Tibial nerve (tissue), 4 donors: Measurements from ENCODE around the gene MRPS33. TPM values are rescaled to one million over a fixed set of nuclear protein-coding genes. Genes with fewer than 3 reads are reported as not detected.

Source experiments
- DNase-seq, 2 donors: peaks; one replicate each; pipeline ENCODE4 v3.0.0-alpha.2; 2019; ENCODE audit warnings: low spot score in 2 of 2
- H3K27ac ChIP-seq, 4 donors: fragments of 200-600 bp; sonication (generic) in 3 of 4; one replicate each; pipeline ENCODE4 v1.5.1; 2017 to 2019; ENCODE audit warnings: mild to moderate bottlenecking in 1 of 4
- H3K27me3 ChIP-seq, 2 donors: fragments of 200-600 bp; sonication (generic) in 1 of 2; one replicate each; pipeline versions ENCODE4 v1.5.1 to v1.6.0; 2017 to 2019
- H3K36me3 ChIP-seq, 3 donors: fragments of 200-600 bp; sonication (generic); one replicate each; pipeline ENCODE4 v1.5.1; 2018 to 2019
- H3K4me1 ChIP-seq, 4 donors: fragments of 200-600 bp; sonication (generic) in 3 of 4; one replicate each; pipeline ENCODE4 v1.5.1; 2017 to 2019
- H3K4me3 ChIP-seq, 4 donors: fragments of 200-600 bp; sonication (generic) in 3 of 4; one replicate each; pipeline ENCODE4 v1.5.1; 2017 to 2019; ENCODE audit warnings: mild to moderate bottlenecking in 1 of 4, moderate library complexity in 1 of 4
- H3K9me3 ChIP-seq, 4 donors: fragments of 200-600 bp; sonication (generic) in 3 of 4; one replicate each; pipeline ENCODE4 v1.5.1; 2017 to 2019
- EP300 ChIP-seq, 2 donors: sonication (generic); formaldehyde crosslinking; IDR thresholded peaks; one replicate each; pipeline ENCODE4 v1.6.1; 2017; ENCODE audit warnings: antibody characterized with exemption in 2 of 2, mild to moderate bottlenecking in 1 of 2
- POLR2A ChIP-seq, 2 donors: fragments of 450-650 bp; IDR thresholded peaks; one replicate each; pipeline ENCODE4 v1.6.1; 2017; ENCODE audit warnings: antibody characterized with exemption in 2 of 2, mild to moderate bottlenecking in 2 of 2, moderate library complexity in 2 of 2
- WGBS, 2 donors: methylation state at CpG; one replicate each; pipeline ENCODE4 v1.1.5; 2018; 5-methylcytosine and 5-hydroxymethylcytosine counted together
- total RNA-seq, 4 donors: library from RNA; depleted of rRNA; stranded (reverse); fragments of >200 nt; gene quantifications; one replicate each; pipeline ENCODE4 v1.1.0, GENCODE V29; 2016
- TF ChIP-seq, protein P1 (sequence below), 5 experiments: fragments of 200-600 bp in 3 of 5; fragments of 450-650 bp in 2 of 5; sonication (generic) in 3 of 5; IDR thresholded peaks; one replicate each; pipeline ENCODE4 v1.5.1; 2016 to 2019; ENCODE audit warnings: antibody characterized with exemption in 5 of 5, mild to moderate bottlenecking in 3 of 5, moderate library complexity in 2 of 5

The MRPS33 gene
- total RNA-seq, 4 donors from 2014 or later = 4.2 to 21.8 (median 16.0) TPM

DNA sequence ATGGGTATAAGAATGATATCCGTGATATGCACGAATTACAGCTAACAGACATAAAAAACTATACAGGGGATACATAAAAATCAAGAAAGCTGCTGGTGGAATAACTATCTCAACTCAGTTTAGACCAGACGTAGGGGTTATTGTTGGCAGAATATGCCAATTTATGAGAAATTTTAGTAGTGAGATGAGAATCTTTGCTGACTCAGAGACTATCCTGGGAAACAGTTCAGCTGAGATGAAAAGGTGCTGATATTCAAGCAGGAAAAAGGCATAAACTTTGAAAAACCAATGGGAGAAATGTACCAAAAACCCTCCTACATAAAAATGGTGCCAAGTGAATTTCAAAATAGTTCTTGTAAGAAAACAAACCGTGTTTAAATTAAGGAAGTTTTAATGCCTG, 3.3 kb downstream of the MRPS33 start:
- DNase-seq = no peak
- WGBS, 2 donors = 66 to 78% methylated on average over 4 of the region's 4 CpGs
- Histone ChIP-seq H3K36me3 (peaks cover 0 to 38% (median 0%) of the 10 kb centered on the region in 3 donors), H3K4me1 (peaks cover 0 to 25% (median 3%) of the 10 kb centered on the region in 4 donors), H3K9me3 (peaks cover 0 to 6% (median 0%) of the 10 kb centered on the region in 4 donors), H3K4me3 (no peak overlapping the region), H3K27me3 (no peaks in the 10 kb centered on the region), H3K27ac (no peak overlapping the region)
- no peak for TF ChIP-seq POLR2A (IDR thresholded peaks at IDR 0.05)
- TF ChIP-seq, protein P1, sequence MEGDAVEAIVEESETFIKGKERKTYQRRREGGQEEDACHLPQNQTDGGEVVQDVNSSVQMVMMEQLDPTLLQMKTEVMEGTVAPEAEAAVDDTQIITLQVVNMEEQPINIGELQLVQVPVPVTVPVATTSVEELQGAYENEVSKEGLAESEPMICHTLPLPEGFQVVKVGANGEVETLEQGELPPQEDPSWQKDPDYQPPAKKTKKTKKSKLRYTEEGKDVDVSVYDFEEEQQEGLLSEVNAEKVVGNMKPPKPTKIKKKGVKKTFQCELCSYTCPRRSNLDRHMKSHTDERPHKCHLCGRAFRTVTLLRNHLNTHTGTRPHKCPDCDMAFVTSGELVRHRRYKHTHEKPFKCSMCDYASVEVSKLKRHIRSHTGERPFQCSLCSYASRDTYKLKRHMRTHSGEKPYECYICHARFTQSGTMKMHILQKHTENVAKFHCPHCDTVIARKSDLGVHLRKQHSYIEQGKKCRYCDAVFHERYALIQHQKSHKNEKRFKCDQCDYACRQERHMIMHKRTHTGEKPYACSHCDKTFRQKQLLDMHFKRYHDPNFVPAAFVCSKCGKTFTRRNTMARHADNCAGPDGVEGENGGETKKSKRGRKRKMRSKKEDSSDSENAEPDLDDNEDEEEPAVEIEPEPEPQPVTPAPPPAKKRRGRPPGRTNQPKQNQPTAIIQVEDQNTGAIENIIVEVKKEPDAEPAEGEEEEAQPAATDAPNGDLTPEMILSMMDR (IDR thresholded peaks at IDR 0.05) = no peak

DNA sequence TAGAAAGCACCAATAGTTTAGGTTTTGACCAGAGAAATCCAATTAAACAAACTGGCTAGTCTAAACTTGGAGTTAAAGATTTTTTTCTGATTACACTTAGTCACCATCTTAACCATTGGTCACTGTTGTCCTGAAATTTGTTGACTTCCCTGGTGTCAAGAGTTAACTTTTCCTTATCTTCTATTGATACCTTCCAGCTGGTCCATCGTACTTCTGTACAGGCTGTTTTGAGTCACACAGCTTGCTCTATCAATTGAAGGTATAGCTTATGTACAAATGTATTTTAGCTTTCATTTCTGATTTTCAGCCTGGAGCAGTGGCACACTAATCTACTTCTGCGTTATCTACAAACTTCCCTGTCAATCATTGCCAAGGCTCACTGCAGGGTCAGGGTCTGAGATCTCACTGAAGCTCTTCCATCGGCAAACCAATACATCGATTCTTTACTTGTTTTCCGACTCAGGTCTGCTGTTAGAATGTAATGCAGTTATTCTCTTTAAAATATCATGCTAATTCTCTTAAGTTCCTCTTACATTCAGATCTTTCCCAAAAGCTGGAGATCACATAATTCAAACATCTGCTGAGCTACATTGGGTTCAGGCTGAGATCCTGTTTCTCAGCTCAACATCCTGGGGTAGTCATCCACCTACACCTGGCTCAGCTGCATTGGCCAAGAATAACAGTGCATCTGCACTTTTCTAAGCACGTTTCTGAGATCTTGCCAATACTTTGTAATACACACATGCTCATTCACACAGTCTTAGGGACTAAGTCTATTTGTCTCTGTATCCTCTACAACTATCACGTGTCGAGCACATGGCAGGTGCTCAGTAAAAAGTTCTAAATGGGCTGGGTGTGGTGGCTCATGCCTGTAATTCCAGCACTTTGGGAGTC, 11.3 kb downstream of the MRPS33 start:
- no peaks in the 10 kb centered on the region for H3K27me3 ChIP-seq
- DNase-seq = no peak
- no peak for TF ChIP-seq POLR2A (IDR thresholded peaks at IDR 0.05)
- TF ChIP-seq EP300 (IDR thresholded peaks at IDR 0.05) = no peak
- TF ChIP-seq, protein P1 (IDR thresholded peaks at IDR 0.05) = no peak
- no peak overlapping the region for H3K4me3 ChIP-seq
- no peaks in the 10 kb centered on the region for H3K4me1 ChIP-seq
- no peak overlapping the region for H3K27ac ChIP-seq
- 77 to 85% methylated on average over 8 of the region's 8 CpGs for WGBS, 2 donors
- H3K36me3 ChIP-seq = peaks cover 0 to 37% (median 0%) of the 10 kb centered on the region in 3 donors
- no peaks in the 10 kb centered on the region for H3K9me3 ChIP-seq

DNA sequence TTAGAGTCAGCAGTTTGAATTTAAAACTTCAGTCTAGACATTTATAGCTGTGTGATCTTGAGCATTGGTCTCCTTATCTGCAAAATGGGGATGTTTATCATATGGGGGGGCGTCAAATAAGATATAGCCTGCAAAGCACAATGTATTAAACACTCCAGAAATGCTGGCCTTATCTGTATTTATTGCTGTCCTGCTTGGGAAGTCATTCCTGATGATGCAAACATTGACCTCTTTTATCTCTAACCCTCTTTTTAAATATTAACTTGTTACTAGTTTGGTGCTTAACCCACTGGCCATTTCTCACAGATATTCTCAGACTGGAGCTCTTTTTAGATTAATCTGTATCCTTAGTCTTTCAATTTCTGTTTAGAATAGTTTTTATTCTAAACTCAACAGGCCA, 13.2 kb downstream of the MRPS33 start:
- H3K4me1 ChIP-seq = no peaks in the 10 kb centered on the region
- no peak for DNase-seq
- WGBS, 2 donors = 70 to 71% methylated on average over 1 of the region's 1 CpG

DNA sequence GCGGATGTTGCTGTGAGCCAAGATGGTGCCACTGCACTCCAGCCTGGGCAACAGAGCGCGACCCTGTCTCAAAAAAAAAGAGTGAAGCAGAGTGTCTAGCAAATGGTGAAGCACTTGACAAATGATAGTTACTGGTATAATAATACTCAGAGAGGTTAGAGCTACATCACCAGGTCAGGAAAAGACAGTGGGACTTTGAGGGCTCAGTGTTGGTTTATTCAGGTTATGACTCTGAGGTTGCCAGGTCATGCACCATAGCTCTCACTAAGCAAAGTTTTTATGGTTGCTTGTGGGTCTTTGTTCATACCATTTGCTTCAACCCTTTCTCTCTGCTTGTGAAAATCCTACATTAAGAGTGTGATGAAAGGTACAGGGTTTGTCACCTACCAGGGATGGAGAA, 13.6 kb downstream of the MRPS33 start:
- Histone ChIP-seq H3K4me1 (no peaks in the 10 kb centered on the region), H3K9me3 (no peaks in the 10 kb centered on the region), H3K4me3 (no peak overlapping the region), H3K36me3 (peaks cover 0 to 14% (median 0%) of the 10 kb centered on the region in 3 donors), H3K27ac (no peak overlapping the region), H3K27me3 (no peaks in the 10 kb centered on the region)
- no peak for DNase-seq
- TF ChIP-seq POLR2A (IDR thresholded peaks at IDR 0.05) (no peak), EP300 (IDR thresholded peaks at IDR 0.05) (no peak)
- TF ChIP-seq, protein P1 (IDR thresholded peaks at IDR 0.05) = no peak
- WGBS, 2 donors = 89 to 95% methylated on average over 3 of the region's 3 CpGs

More for the DNA sequence above, 13.2 kb downstream of the MRPS33 start:
- Histone ChIP-seq H3K27ac (no peak overlapping the region), H3K36me3 (peaks cover 0 to 18% (median 0%) of the 10 kb centered on the region in 3 donors), H3K9me3 (no peaks in the 10 kb centered on the region), H3K27me3 (no peaks in the 10 kb centered on the region), H3K4me3 (no peak overlapping the region)
- TF ChIP-seq POLR2A (IDR thresholded peaks at IDR 0.05) (no peak), EP300 (IDR thresholded peaks at IDR 0.05) (no peak)
- TF ChIP-seq, protein P1 (IDR thresholded peaks at IDR 0.05) = no peak

DNA sequence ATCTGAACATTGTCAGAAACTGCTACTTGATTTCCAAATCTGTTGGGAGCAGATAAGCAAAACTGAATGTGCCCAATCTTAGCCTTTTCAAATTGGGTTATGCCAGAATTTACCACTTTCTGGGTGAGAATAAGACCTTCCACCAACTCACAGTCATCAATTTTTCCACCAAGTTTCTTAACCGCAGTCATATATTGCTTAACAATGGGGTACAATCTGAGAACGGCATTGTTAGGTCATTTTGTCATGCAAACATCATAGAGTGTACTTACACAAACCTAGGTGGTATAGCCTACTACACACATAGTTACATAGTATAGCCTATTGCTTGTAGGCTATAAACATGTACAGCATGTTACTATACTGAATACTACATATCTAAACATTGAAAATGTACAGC, 16.0 kb downstream of the MRPS33 start:
- Histone ChIP-seq H3K36me3 (no peaks in the 10 kb centered on the region), H3K4me3 (no peak overlapping the region), H3K9me3 (no peaks in the 10 kb centered on the region), H3K27ac (no peak overlapping the region), H3K4me1 (no peaks in the 10 kb centered on the region), H3K27me3 (no peaks in the 10 kb centered on the region)
- 82 to 83% methylated on average over 2 of the region's 2 CpGs for WGBS, 2 donors
- TF ChIP-seq POLR2A (IDR thresholded peaks at IDR 0.05) = no peak
- TF ChIP-seq EP300 (IDR thresholded peaks at IDR 0.05) = no peak
- TF ChIP-seq, protein P1 (IDR thresholded peaks at IDR 0.05) = no peak
- DNase-seq = no peak
